ENCODE measurements around the gene DLGAP1. TPM values are rescaled to one million over a fixed set of nuclear protein-coding genes. Genes with fewer than 3 reads are reported as not detected.

DLGAP1 gene
- polyA plus RNA-seq, 1 of the 3 experiments (the other 2 are of a cell fraction): not detected

DNA sequence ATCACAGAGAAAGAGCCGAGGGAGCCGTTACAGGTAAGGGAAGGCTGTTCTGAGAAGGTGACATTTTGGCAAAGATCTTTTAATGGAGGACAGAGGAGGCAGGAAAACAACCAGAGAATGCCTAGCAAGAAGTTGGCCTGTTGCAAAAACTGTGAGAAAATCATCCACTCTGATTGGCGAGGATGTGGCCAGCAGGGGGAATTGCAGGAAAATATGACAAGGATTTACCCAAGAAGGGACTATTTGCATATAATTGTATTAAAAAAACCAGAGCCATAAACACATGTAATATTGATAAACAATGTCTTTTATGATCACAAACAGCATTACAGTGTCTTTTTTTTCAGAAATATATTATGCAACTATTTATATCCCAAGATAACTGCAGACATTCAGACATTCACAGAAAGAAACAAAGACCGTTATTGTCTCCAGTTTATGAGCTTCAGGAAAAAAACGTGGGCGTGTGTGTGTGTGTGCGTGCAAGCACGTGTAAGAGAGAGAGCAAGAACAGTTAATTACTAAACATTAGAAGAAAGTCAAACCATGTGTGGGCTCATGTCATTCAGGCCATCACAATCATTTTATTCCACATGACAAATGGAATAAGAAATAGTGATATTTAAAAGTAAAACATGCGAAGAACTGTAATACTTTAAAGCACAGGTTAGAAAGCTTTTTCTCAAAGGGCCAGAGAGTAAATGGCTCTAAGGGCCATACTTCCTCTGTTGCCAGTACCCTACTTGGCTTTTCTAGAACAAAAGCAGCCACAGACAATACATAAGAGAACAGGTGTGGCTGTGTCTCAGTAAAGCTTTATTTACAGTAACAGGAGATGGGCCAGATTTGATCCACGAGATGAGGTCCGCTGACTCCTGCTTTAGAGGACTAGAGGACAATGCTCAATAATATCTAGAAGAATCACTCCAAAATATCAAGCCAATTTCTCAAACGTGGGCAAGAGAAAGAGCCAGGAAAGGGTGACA, 324.1 kb downstream of the DLGAP1 start (continued):
- TF ChIP-seq, protein P1, sequence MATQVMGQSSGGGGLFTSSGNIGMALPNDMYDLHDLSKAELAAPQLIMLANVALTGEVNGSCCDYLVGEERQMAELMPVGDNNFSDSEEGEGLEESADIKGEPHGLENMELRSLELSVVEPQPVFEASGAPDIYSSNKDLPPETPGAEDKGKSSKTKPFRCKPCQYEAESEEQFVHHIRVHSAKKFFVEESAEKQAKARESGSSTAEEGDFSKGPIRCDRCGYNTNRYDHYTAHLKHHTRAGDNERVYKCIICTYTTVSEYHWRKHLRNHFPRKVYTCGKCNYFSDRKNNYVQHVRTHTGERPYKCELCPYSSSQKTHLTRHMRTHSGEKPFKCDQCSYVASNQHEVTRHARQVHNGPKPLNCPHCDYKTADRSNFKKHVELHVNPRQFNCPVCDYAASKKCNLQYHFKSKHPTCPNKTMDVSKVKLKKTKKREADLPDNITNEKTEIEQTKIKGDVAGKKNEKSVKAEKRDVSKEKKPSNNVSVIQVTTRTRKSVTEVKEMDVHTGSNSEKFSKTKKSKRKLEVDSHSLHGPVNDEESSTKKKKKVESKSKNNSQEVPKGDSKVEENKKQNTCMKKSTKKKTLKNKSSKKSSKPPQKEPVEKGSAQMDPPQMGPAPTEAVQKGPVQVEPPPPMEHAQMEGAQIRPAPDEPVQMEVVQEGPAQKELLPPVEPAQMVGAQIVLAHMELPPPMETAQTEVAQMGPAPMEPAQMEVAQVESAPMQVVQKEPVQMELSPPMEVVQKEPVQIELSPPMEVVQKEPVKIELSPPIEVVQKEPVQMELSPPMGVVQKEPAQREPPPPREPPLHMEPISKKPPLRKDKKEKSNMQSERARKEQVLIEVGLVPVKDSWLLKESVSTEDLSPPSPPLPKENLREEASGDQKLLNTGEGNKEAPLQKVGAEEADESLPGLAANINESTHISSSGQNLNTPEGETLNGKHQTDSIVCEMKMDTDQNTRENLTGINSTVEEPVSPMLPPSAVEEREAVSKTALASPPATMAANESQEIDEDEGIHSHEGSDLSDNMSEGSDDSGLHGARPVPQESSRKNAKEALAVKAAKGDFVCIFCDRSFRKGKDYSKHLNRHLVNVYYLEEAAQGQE (IDR thresholded peaks at IDR 0.05; ENCODE audit: low read depth, low read length): no peak
- TF ChIP-seq NRF1 (IDR thresholded peaks at IDR 0.05; ENCODE audit: low read depth, low read length) (no peak), RCOR1 (IDR thresholded peaks at IDR 0.05; ENCODE audit: low read length) (no peak), GABPA (IDR thresholded peaks at IDR 0.05; ENCODE audit: low read depth) (no peak), RFX5 (IDR thresholded peaks at IDR 0.05; ENCODE audit: low read length) (no peak), MXI1 (IDR thresholded peaks at IDR 0.05; ENCODE audit: low read depth, low read length) (no peak), GATA2 (CRISPR knock-in tag; IDR thresholded peaks at IDR 0.05) (no peak), CHD2 (IDR thresholded peaks at IDR 0.05; ENCODE audit: low read length, partially characterized antibody) (no peak), RXRA (IDR thresholded peaks at IDR 0.05; ENCODE audit: borderline replicate concordance, low read depth) (no peak), YY1 (IDR thresholded peaks at IDR 0.05; ENCODE audit: low read depth) (no peak), ELF1 (IDR thresholded peaks at IDR 0.05) (no peak)
- TF ChIP-seq, protein P2, sequence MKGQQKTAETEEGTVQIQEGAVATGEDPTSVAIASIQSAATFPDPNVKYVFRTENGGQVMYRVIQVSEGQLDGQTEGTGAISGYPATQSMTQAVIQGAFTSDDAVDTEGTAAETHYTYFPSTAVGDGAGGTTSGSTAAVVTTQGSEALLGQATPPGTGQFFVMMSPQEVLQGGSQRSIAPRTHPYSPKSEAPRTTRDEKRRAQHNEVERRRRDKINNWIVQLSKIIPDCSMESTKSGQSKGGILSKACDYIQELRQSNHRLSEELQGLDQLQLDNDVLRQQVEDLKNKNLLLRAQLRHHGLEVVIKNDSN (IDR thresholded peaks at IDR 0.05; ENCODE audit: borderline replicate concordance, low read depth): no peak

DNA sequence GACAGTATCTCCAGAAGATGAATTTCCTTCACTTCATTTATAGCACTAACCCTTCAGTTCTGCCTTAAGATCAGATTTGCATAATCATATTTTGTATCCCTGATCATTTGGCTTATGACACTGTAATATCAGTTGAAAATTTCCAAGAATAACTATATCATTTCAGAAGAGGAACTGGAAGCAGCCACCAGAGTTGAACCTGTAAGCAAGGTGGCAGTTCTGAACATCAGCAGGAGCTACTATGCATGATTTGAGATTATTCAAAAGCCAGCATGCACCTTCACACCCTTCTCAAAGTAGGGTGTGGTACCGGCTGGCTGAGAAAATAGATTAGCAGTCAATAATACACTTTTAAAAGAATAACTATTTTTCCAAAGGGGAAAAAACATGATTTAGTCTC, 328.2 kb downstream of the DLGAP1 start:
- H3K9me2 ChIP-seq: no peaks in the 10 kb centered on the region
- H3K9me3 ChIP-seq: no peaks in the 10 kb centered on the region
- H3K4me2 ChIP-seq: no peak overlapping the region
- H2AFZ ChIP-seq (ENCODE audit: low read depth): no peak overlapping the region
- no peak overlapping the region for H3K4me3 ChIP-seq (ENCODE audit: low read depth in 2 of 2, low read length in 1 of 2)
- no peak for DNase-seq
- POLR2A ChIA-PET: no interaction called here
- TF ChIP-seq RAD21 (IDR thresholded peaks at IDR 0.05; ENCODE audit: low read length) (no peak), RXRA (IDR thresholded peaks at IDR 0.05; ENCODE audit: borderline replicate concordance, low read depth) (no peak), FOSL2 (IDR thresholded peaks at IDR 0.05; ENCODE audit: borderline replicate concordance, low read depth) (no peak), SIN3A (IDR thresholded peaks at IDR 0.05; ENCODE audit: borderline replicate concordance, low read depth, low read length) (no peak), RFX5 (IDR thresholded peaks at IDR 0.05; ENCODE audit: low read length) (no peak), TAF1 (IDR thresholded peaks at IDR 0.05; ENCODE audit: borderline replicate concordance, low read depth, low read length) (no peak), FOXJ3 (CRISPR knock-in tag; IDR thresholded peaks at IDR 0.05) (no peak)
- TF ChIP-seq, protein P3, sequence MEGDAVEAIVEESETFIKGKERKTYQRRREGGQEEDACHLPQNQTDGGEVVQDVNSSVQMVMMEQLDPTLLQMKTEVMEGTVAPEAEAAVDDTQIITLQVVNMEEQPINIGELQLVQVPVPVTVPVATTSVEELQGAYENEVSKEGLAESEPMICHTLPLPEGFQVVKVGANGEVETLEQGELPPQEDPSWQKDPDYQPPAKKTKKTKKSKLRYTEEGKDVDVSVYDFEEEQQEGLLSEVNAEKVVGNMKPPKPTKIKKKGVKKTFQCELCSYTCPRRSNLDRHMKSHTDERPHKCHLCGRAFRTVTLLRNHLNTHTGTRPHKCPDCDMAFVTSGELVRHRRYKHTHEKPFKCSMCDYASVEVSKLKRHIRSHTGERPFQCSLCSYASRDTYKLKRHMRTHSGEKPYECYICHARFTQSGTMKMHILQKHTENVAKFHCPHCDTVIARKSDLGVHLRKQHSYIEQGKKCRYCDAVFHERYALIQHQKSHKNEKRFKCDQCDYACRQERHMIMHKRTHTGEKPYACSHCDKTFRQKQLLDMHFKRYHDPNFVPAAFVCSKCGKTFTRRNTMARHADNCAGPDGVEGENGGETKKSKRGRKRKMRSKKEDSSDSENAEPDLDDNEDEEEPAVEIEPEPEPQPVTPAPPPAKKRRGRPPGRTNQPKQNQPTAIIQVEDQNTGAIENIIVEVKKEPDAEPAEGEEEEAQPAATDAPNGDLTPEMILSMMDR (IDR thresholded peaks at IDR 0.05): no peak
- TF ChIP-seq, protein P1 (IDR thresholded peaks at IDR 0.05; ENCODE audit: low read depth, low read length): no peak
- TF ChIP-seq, protein P4, sequence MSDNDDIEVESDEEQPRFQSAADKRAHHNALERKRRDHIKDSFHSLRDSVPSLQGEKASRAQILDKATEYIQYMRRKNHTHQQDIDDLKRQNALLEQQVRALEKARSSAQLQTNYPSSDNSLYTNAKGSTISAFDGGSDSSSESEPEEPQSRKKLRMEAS (IDR thresholded peaks at IDR 0.05; ENCODE audit: low read depth): no peak
- no peak overlapping the region for H3K27ac ChIP-seq (ENCODE audit: low read depth in 2 of 2, low read length in 1 of 2)
- peaks cover 0 to 7% of the 10 kb centered on the region in 2 experiments; a peak in 1 of 4 replicates for H3K4me1 ChIP-seq (ENCODE audit: control insufficient read depth in 1 of 2, insufficient read depth in 2 of 2, low read depth in 1 of 2, low read length in 1 of 2)
- H4K20me1 ChIP-seq (ENCODE audit: insufficient read depth): no peaks in the 10 kb centered on the region
- CTCF ChIA-PET: interaction anchor here (2.0 kb wide), 1 partner anchor 21 kb away, joined by 6 read pairs; no protein-coding TSS in a partner anchor
- H3K79me2 ChIP-seq (ENCODE audit: insufficient read depth): no peaks in the 10 kb centered on the region
- 10% methylated on average over 1 of the region's 1 CpG for WGBS (ENCODE audit: low lambda C conversion rate)
- no peaks in the 10 kb centered on the region for H3K27me3 ChIP-seq (ENCODE audit: insufficient read depth)
- H3K36me3 ChIP-seq (replicated peaks in 1 of 2; ENCODE audit: control insufficient read depth in 1 of 2, insufficient read depth in 2 of 2, low read length in 1 of 2): no peaks in the 10 kb centered on the region
- H3F3A ChIP-seq (replicated peaks; ENCODE audit: insufficient read depth): no peaks in the 10 kb centered on the region
- H3K9ac ChIP-seq: no peak overlapping the region
